HepG2 (cell line): ENCODE measurements around the gene FTSJ1. TPM values are rescaled to one million over a fixed set of nuclear protein-coding genes. Genes with fewer than 3 reads are reported as not detected.
A peak's percentile ranks its signal among the peaks of the same experiment; 100 is the strongest.

Experiments
- ATAC-seq: fragments of 200-7000 bp; cut with Tn5 transposase; 3 replicates; pipeline ENCODE4 v1.9.1; 2020; ENCODE audit warnings: mild to moderate bottlenecking, moderate library complexity
- BruUV-seq: library from RNA; stranded (reverse); fragments of 400-500 nt; replicated peaks from 2 replicates; lab custom pipeline; 2021; lab: Mats Ljungman, UMichigan
- CTCF ChIA-PET: fragments of 300-600 bp; formaldehyde crosslinking; extraction: SDS; loops from one replicate; lab custom pipeline; 2021; ENCODE audit warnings: low total read pairs, inconsistent platforms, low intra/inter-chr PET ratio; lab: Yijun Ruan, JAX
- POLR2A ChIA-PET: fragments of 350-600 bp; sonication (Branson Sonifier 250); formaldehyde crosslinking; loops from one replicate; lab custom pipeline; 2020; ENCODE audit warnings: antibody characterized with exemption, inconsistent platforms; lab: Yijun Ruan, JAX
- DNase-seq: peaks from one replicate; pipeline ENCODE4 v3.0.0-alpha.2; 2015; ENCODE audit warnings: low spot score
- FAIRE-seq: peaks from 3 replicates; lab custom pipeline; 2011; peaks lifted over from hg19 to GRCh38; lab: Jason Lieb, UNC
- H2AFZ ChIP-seq: one replicate; pipeline ENCODE4 v1.6.1; 2011; ENCODE audit warnings: low read length, inconsistent platforms
- H3K27ac ChIP-seq: fragments of 300-600 bp; 3 replicates; pipeline ENCODE4 v1.8.0; 2011; ENCODE audit warnings: mixed run types, mild to moderate bottlenecking, mixed read lengths, low read length, inconsistent platforms; ENCODE audit not compliant: insufficient read depth; ENCODE audit errors: extremely low read length
- H3K27me3 ChIP-seq, 2 experiments: fragments of 200-600 bp in 1 of 2; 2 replicates in 1 of 2; 3 replicates in 1 of 2; pipeline versions ENCODE4 v1.6.0 to v1.8.0; 2011; ENCODE audit warnings: low read length in 2 of 2, mild to moderate bottlenecking in 2 of 2, moderate library complexity in 2 of 2, inconsistent platforms in 1 of 2; ENCODE audit not compliant: insufficient read depth in 2 of 2, control insufficient read depth in 1 of 2
- H3K36me3 ChIP-seq, 2 experiments: fragments of 200-600 bp in 1 of 2; replicated peaks in 1 of 2; 2 replicates in 1 of 2; 3 replicates in 1 of 2; pipeline versions ENCODE4 v1.5.1 to v1.8.0; 2011; ENCODE audit warnings: low read length in 2 of 2, inconsistent platforms in 1 of 2; ENCODE audit not compliant: insufficient read depth in 2 of 2, control insufficient read depth in 1 of 2
- H3K4me1 ChIP-seq: 2 replicates; pipeline ENCODE4 v1.5.1; 2012; ENCODE audit warnings: low read length, inconsistent platforms; ENCODE audit not compliant: insufficient read depth
- H3K4me2 ChIP-seq: 2 replicates; pipeline ENCODE4 v1.6.0; 2011; ENCODE audit warnings: low read depth, low read length, inconsistent platforms
- H3K4me3 ChIP-seq, 3 experiments: fragments of 200-600 bp in 1 of 3; sonication (generic), shearing (Covaris generic) in 1 of 3; replicated peaks in 1 of 3; 2 replicates each; pipeline ENCODE4 v1.5.1; 2011 to 2016; ENCODE audit warnings: low read length in 3 of 3, inconsistent platforms in 2 of 3, low read depth in 2 of 3, mild to moderate bottlenecking in 2 of 3, control low read depth in 1 of 3, mixed read lengths in 1 of 3; ENCODE audit not compliant: insufficient read depth in 1 of 3
- H3K79me2 ChIP-seq: one replicate; pipeline ENCODE4 v1.6.1; 2011; ENCODE audit warnings: low read length, inconsistent platforms; ENCODE audit not compliant: insufficient read depth
- H3K9ac ChIP-seq: 2 replicates; pipeline ENCODE4 v1.6.0; 2011; ENCODE audit warnings: mild to moderate bottlenecking, low read depth, low read length, inconsistent platforms; ENCODE audit not compliant: insufficient read depth
- H3K9me3 ChIP-seq: 2 replicates; pipeline ENCODE4 v1.5.1; 2012; ENCODE audit warnings: mild to moderate bottlenecking, low read length
- H4K20me1 ChIP-seq: 2 replicates; pipeline ENCODE4 v1.6.0; 2011; ENCODE audit warnings: inconsistent platforms, mild to moderate bottlenecking, low read length, moderate library complexity; ENCODE audit not compliant: insufficient read depth
- AHDC1 ChIP-seq: sonication (generic); formaldehyde crosslinking; IDR thresholded peaks from 2 replicates; pipeline ENCODE4 v1.5.1; 2020; ENCODE audit warnings: mild to moderate bottlenecking, missing genetic modification reagents, borderline replicate concordance
- CCAR2 ChIP-seq: fragments of 200-400 bp; formaldehyde crosslinking; optimal IDR thresholded peaks from 2 replicates; pipeline ENCODE3; 2018; ENCODE audit warnings: low read depth, mild to moderate bottlenecking, low read length, moderate library complexity
- FLYWCH1 ChIP-seq: sonication (generic); formaldehyde crosslinking; IDR thresholded peaks from 2 replicates; pipeline ENCODE4 v1.8.1; 2023; ENCODE audit warnings: mild to moderate bottlenecking, missing genetic modification reagents
- MXD4 ChIP-seq: IDR thresholded peaks from 2 replicates; pipeline ENCODE4 v1.6.1; 2016; ENCODE audit warnings: mild to moderate bottlenecking, missing biosample characterization, missing genetic modification reagents
- NFIB ChIP-seq: sonication (generic); formaldehyde crosslinking; IDR thresholded peaks from 2 replicates; pipeline ENCODE4 v1.9.0; 2021; ENCODE audit warnings: missing genetic modification reagents, mild to moderate bottlenecking, borderline replicate concordance
- NR1H2 ChIP-seq: sonication (generic); formaldehyde crosslinking; IDR thresholded peaks from 2 replicates; pipeline ENCODE4 v1.8.1; 2022; ENCODE audit warnings: low read depth, missing genetic modification reagents, borderline replicate concordance
- NR2C2 ChIP-seq: sonication (generic); formaldehyde crosslinking; IDR thresholded peaks from 2 replicates; pipeline ENCODE4 v1.4.0; 2020; ENCODE audit warnings: missing genetic modification reagents, mild to moderate bottlenecking, moderate library complexity, borderline replicate concordance
- PTBP1 ChIP-seq: fragments of 200-400 bp; formaldehyde crosslinking; IDR thresholded peaks from 2 replicates; pipeline ENCODE4 v1.6.1; 2018; ENCODE audit warnings: low read length, low read depth; ENCODE audit not compliant: poor library complexity, severe bottlenecking
- RXRB ChIP-seq: IDR thresholded peaks from 2 replicates; pipeline ENCODE4 v1.6.1; 2016; ENCODE audit warnings: borderline replicate concordance, missing genetic modification reagents, missing compliant biosample characterization
- TSC22D2 ChIP-seq: sonication (generic); formaldehyde crosslinking; IDR thresholded peaks from 2 replicates; pipeline ENCODE4 v1.5.1; 2020; ENCODE audit warnings: missing genetic modification reagents, mild to moderate bottlenecking, borderline replicate concordance
- ZFAT ChIP-seq: sonication (generic); formaldehyde crosslinking; conservative IDR thresholded peaks from 2 replicates; pipeline ENCODE4 v1.8.1; 2023; ENCODE audit warnings: missing genetic modification reagents, inconsistent platforms
- ZKSCAN8 ChIP-seq: IDR thresholded peaks from 2 replicates; pipeline ENCODE4 v1.6.1; 2016; ENCODE audit warnings: borderline replicate concordance, missing genetic modification reagents, missing compliant biosample characterization
- ZNF598 ChIP-seq: sonication (generic); formaldehyde crosslinking; IDR thresholded peaks from 2 replicates; pipeline ENCODE4 v1.5.1; 2020; ENCODE audit warnings: mild to moderate bottlenecking, missing genetic modification reagents, borderline replicate concordance
- WGBS: methylation state at CpG from one replicate; pipeline ENCODE4 v1.1.6; 2017; ENCODE audit warnings: low lambda C conversion rate; 5-methylcytosine and 5-hydroxymethylcytosine counted together
- in situ Hi-C: cut with HindIII; loops from 2 replicates; pipeline ENCODE4 v1.10.0; 2017; ENCODE audit warnings: low pct_unique_long_range_greater_than_20kb; ENCODE audit not compliant: extremely low pct_ligation_motif_present
- intact Hi-C: fragments of 100-400 bp; cut with micrococcal nuclease; formaldehyde crosslinking; loops from one replicate; pipeline ENCODE4 v1.10.0; 2022; ENCODE audit not compliant: unreplicated experiment
- polyA plus RNA-seq, 8 experiments: library from polyadenylated mRNA; depleted of rRNA in 3 of 8; stranded (reverse) in 7 of 8; unstranded in 1 of 8; fragments of >200 nt; fragmentation: Illumina TruSeq in 4 of 8; extraction: Trizol in 4 of 8; gene quantifications; 2 replicates each; pipeline versions ENCODE4 v1.2.1 to v1.2.3, GENCODE V29; 2011 to 2016; ENCODE audit warnings: low read depth in 4 of 8, missing spikeins in 1 of 8, mixed read lengths in 1 of 8; ENCODE audit not compliant: insufficient read depth in 1 of 8
- total RNA-seq, 5 experiments: library from RNA; depleted of rRNA; stranded (reverse); fragments of >200 nt; fragmentation: Illumina TruSeq; extraction: Trizol; gene quantifications; 2 replicates each; pipeline ENCODE4 v1.2.3, GENCODE V29; 2016; ENCODE audit warnings: low read depth in 1 of 5
- TF ChIP-seq, protein P1 (sequence below): IDR thresholded peaks from 2 replicates; pipeline ENCODE4 v1.4.0; 2020; ENCODE audit warnings: mild to moderate bottlenecking, missing genetic modification reagents

The FTSJ1 gene
- total and polyA plus RNA-seq, 2 of the 13 experiments (the other 11 are each of a cell fraction or from before 2014, with no cell fraction given) = 30.3 to 37.9 TPM

DNA sequence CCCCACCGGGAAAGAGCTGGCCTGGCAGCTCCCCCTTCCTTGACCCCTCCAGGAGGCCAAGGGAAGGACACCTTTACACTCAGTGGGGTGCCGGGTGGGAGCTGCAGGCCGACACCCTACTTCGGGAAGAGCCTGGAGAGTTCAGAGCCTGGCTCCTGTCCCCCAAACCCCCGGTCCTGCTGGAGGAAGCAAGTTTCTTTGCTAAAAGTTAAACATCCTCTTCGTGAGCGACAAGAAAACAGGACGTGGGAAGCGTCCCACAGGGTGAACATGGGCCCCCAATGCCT, 2.4 kb upstream of the FTSJ1 start:
- 87% methylated on average over 5 of the region's 9 CpGs for WGBS
- POLR2A ChIA-PET = interaction anchor here (1.1 kb wide), 1 partner anchor 49 kb away, joined by 3 read pairs; no protein-coding TSS in a partner anchor
- Histone ChIP-seq H3K9me3 (no peaks in the 10 kb centered on the region), H3K4me1 (peaks cover 62% of the 10 kb centered on the region), H3K4me3 (no peak overlapping the region), H4K20me1 (no peaks in the 10 kb centered on the region), H3K9ac (no peak overlapping the region), H3K27me3 (no peaks in the 10 kb centered on the region; a peak in 1 of 5 replicates), H2AFZ (no peak overlapping the region), H3K27ac (no peak overlapping the region), H3K36me3 (no peaks in the 10 kb centered on the region; a peak in 1 of 5 replicates), H3K4me2 (0 out of 2 replicates have a peak overlapping the region, but pooled peaks have one; percentile 3), H3K79me2 (peaks cover 24% of the 10 kb centered on the region)
- ATAC-seq = no peak
- BruUV-seq = no TSS peak
- intact Hi-C loops (loop anchor here (5.0 to 10.0 kb wide), 2 partner anchors 34 to 61 kb away; partner anchors contain the start of genes PORCN and TBC1D25), in situ Hi-C loops (no loop called here)
- FAIRE-seq = no peak
- CTCF ChIA-PET = interaction anchor here (1.8 kb wide), 1 partner anchor 20 kb away, joined by 4 read pairs; no protein-coding TSS in a partner anchor
- no peak for DNase-seq
- no peak for TF ChIP-seq AHDC1 (CRISPR knock-in tag)
- TF ChIP-seq NR1H2 (CRISPR knock-in tag) = no peak
- no peak for TF ChIP-seq ZFAT (CRISPR knock-in tag)
- TF ChIP-seq RXRB (CRISPR knock-in tag) = no peak
- no peak for TF ChIP-seq ZKSCAN8 (CRISPR knock-in tag)
- TF ChIP-seq, protein P1, sequence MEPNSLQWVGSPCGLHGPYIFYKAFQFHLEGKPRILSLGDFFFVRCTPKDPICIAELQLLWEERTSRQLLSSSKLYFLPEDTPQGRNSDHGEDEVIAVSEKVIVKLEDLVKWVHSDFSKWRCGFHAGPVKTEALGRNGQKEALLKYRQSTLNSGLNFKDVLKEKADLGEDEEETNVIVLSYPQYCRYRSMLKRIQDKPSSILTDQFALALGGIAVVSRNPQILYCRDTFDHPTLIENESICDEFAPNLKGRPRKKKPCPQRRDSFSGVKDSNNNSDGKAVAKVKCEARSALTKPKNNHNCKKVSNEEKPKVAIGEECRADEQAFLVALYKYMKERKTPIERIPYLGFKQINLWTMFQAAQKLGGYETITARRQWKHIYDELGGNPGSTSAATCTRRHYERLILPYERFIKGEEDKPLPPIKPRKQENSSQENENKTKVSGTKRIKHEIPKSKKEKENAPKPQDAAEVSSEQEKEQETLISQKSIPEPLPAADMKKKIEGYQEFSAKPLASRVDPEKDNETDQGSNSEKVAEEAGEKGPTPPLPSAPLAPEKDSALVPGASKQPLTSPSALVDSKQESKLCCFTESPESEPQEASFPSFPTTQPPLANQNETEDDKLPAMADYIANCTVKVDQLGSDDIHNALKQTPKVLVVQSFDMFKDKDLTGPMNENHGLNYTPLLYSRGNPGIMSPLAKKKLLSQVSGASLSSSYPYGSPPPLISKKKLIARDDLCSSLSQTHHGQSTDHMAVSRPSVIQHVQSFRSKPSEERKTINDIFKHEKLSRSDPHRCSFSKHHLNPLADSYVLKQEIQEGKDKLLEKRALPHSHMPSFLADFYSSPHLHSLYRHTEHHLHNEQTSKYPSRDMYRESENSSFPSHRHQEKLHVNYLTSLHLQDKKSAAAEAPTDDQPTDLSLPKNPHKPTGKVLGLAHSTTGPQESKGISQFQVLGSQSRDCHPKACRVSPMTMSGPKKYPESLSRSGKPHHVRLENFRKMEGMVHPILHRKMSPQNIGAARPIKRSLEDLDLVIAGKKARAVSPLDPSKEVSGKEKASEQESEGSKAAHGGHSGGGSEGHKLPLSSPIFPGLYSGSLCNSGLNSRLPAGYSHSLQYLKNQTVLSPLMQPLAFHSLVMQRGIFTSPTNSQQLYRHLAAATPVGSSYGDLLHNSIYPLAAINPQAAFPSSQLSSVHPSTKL (CRISPR knock-in tag) = no peak
- no peak for TF ChIP-seq PTBP1
- no peak for TF ChIP-seq MXD4 (CRISPR knock-in tag)
- no peak for TF ChIP-seq NR2C2 (CRISPR knock-in tag)
- no peak for TF ChIP-seq NFIB (CRISPR knock-in tag)
- no peak for TF ChIP-seq CCAR2
- no peak for TF ChIP-seq TSC22D2 (CRISPR knock-in tag)
- no peak for TF ChIP-seq FLYWCH1 (CRISPR knock-in tag)
- no peak for TF ChIP-seq ZNF598 (CRISPR knock-in tag)
